ENCODE measurements around the gene RXFP2.
A peak's percentile ranks its signal among the peaks of the same experiment; 100 is the strongest.

Gene RXFP2

DNA sequence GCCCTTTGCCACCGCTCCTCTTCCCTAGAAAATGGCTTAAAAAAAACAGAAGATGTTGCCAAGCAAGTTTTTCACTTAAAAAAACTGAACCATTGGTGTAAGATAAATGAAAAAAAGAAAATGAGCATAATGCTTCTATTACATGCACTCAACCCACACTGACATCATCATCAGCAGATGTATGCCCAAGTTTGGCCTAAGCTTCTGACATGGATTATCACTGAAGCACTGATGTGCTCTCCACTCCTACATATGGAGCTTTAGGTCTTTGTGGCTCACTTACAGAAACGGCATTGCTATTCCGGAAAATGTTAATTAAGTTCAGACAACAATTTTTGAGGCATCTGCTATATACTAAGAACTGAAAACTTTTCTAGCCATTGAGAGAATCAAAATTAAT, 8.0 kb downstream of the RXFP2 start:
- H3K4me3 ChIP-seq (ENCODE audit: low read depth, low read length): no peak overlapping the region
- no peak for DNase-seq (ENCODE audit: low read depth, low spot score)
- in situ Hi-C loops (cut with HindIII; ENCODE audit: low sequenced_read_pairs): no loop called here
- TF ChIP-seq, protein P1, sequence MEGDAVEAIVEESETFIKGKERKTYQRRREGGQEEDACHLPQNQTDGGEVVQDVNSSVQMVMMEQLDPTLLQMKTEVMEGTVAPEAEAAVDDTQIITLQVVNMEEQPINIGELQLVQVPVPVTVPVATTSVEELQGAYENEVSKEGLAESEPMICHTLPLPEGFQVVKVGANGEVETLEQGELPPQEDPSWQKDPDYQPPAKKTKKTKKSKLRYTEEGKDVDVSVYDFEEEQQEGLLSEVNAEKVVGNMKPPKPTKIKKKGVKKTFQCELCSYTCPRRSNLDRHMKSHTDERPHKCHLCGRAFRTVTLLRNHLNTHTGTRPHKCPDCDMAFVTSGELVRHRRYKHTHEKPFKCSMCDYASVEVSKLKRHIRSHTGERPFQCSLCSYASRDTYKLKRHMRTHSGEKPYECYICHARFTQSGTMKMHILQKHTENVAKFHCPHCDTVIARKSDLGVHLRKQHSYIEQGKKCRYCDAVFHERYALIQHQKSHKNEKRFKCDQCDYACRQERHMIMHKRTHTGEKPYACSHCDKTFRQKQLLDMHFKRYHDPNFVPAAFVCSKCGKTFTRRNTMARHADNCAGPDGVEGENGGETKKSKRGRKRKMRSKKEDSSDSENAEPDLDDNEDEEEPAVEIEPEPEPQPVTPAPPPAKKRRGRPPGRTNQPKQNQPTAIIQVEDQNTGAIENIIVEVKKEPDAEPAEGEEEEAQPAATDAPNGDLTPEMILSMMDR (IDR thresholded peaks at IDR 0.05; ENCODE audit: low read depth, low read length): no peak

DNA sequence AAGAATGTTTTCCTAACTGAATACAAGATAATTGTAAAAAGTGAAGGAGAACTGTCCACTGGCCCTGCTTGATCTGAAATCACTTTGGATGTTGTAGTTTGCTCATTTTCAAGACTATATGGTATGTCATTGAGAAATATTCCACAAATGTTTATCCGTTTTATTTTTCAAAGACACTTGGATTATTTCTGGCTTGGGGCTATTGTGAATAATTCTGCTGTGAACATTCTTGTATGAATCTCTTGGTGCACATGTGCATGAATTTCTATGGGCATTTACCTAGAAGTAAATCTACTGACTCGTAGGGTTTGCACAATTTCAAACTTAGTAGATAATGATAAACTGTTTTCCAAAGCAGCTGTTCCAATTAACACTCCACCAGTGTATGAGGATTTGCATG, 8.6 kb downstream of the RXFP2 start:
- DNase-seq (ENCODE audit: low read depth, low spot score): no peak
- in situ Hi-C loops (cut with HindIII; ENCODE audit: low sequenced_read_pairs): no loop called here
- H3K4me3 ChIP-seq (ENCODE audit: low read depth, low read length): no peak overlapping the region
- TF ChIP-seq, protein P1 (IDR thresholded peaks at IDR 0.05; ENCODE audit: low read depth, low read length): no peak

DNA sequence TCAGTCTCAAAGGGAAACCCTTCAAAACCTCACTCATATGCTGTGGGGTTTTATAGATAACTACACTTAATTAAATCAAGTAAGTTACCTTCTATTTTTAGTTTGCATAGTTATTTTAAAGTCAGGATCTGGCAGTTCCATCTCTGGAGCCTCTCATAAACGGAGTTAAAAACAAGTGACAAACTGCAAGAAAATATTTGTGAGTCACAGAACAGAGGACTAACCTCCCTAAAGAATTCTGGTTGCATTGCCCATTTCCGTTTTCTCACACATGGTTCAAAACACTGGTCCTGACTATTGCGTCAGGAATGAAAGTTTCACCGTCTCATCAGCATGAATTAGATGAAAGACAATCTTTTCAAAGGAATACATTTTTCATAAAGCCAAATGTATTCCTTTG, 10.6 kb downstream of the RXFP2 start:
- H3K4me3 ChIP-seq (ENCODE audit: low read depth, low read length): no peak overlapping the region
- peak; percentile 90 for DNase-seq (ENCODE audit: low read depth, low spot score)
- TF ChIP-seq, protein P1 (IDR thresholded peaks at IDR 0.05; ENCODE audit: low read depth, low read length): no peak
- in situ Hi-C loops (cut with HindIII; ENCODE audit: low sequenced_read_pairs): no loop called here

DNA sequence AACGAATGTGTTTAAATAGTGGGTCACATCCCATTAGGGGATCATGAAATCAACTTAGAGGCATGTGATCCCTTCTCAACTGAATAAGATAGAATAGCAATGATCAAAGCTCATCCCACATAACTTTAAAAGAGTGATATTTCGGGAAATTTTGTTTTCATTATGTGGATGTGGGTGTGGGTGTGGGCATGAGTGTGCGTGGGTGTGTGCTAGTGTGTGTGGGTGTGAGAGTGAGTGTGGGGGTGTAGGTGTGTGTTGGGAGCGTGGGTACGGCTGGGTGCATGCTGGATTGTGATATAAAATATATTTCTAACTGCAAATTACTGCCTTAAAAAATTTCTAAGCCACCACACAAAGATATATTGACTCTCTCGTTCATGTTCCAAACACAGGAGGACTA, 15.9 kb downstream of the RXFP2 start:
- TF ChIP-seq, protein P1 (IDR thresholded peaks at IDR 0.05; ENCODE audit: low read depth, low read length): no peak

DNA sequence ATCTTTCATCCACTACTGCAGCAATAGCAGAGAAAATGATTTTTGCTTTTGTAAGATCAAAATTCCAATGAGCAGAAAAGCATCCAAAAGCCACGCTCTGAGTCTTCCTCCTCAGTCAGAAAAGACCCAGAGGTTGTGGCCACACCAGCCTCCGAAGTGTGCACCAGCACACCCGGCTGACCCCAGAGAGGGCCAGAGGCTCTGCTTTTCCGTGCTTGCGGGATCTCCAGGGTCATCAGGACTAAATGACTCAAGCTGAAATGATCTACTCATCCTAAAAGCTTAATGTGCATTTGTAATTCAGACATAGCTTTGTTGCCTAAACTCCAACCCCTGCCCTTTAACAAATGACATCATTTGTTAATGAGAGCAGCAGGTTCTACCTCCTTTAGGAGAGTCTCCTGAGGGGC, 16.5 kb downstream of the RXFP2 start:
- DNase-seq (ENCODE audit: low read depth, low spot score): no peak
- H3K4me3 ChIP-seq (ENCODE audit: low read depth, low read length): no peak overlapping the region
- TF ChIP-seq, protein P1 (IDR thresholded peaks at IDR 0.05; ENCODE audit: low read depth, low read length): no peak
- in situ Hi-C loops (cut with HindIII; ENCODE audit: low sequenced_read_pairs): no loop called here

More for the DNA sequence above, 15.9 kb downstream of the RXFP2 start:
- no peak for DNase-seq (ENCODE audit: low read depth, low spot score)
- H3K4me3 ChIP-seq (ENCODE audit: low read depth, low read length): no peak overlapping the region
- in situ Hi-C loops (cut with HindIII; ENCODE audit: low sequenced_read_pairs): no loop called here

DNA sequence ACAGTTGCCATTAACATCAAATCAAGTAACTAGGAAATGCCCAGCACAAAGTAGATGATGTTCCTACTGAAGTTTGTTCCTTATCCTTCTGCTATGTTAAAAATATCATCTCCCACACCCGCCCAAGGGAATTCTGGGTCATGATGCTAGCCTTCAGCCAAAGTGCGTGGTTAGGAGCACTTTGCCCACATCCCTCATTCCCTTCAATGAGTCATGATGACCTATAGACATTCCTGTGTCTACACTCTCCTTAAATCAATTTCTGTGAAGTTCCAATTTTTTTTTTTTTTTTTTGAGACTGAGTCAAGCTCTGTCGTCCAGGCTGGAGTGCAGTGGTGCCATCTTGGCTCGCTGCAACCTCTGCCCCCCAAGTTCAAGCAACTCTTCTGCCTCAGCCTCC, 17.0 kb downstream of the RXFP2 start:
- H3K4me3 ChIP-seq (ENCODE audit: low read depth, low read length): no peak overlapping the region
- peak; percentile 89 for DNase-seq (ENCODE audit: low read depth, low spot score)
- TF ChIP-seq, protein P1 (IDR thresholded peaks at IDR 0.05; ENCODE audit: low read depth, low read length): no peak
- in situ Hi-C loops (cut with HindIII; ENCODE audit: low sequenced_read_pairs): no loop called here

DNA sequence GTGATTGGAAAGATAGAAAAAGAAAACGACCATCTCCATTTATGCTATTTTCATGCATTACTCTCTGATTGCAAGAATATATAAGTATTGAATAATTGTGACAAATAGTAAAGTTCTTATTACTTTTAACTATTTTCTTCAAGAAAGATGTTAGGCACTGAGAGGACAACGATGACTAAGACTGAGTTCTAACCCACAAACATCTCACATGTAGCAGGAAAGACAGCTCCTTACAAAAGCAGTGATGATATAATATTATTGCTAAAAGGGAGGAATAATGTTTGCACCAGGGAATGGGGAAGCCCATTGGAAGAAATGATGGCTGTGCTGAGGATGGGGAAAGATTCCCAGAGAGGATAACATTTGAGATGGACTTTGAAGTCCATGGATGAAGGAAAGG, 22.6 kb downstream of the RXFP2 start:
- TF ChIP-seq, protein P1 (IDR thresholded peaks at IDR 0.05; ENCODE audit: low read depth, low read length): no peak
- peak; percentile 35 for DNase-seq (ENCODE audit: low read depth, low spot score)
- in situ Hi-C loops (cut with HindIII; ENCODE audit: low sequenced_read_pairs): no loop called here

More for the DNA sequence above, 22.6 kb downstream of the RXFP2 start:
- H3K4me3 ChIP-seq (ENCODE audit: low read depth, low read length): no peak overlapping the region

Measured in astrocyte of the spinal cord (primary cell).